ENCODE measurements around the gene EDIL3. TPM values are rescaled to one million over a fixed set of nuclear protein-coding genes. Genes with fewer than 3 reads are reported as not detected.

The EDIL3 gene
- total RNA-seq, 1 experiment from 2014 or later, result 0.32 TPM

- H3K4me3 ChIP-seq (replicated peaks in 1 of 2; ENCODE audit: low read depth in 1 of 2, low read length in 2 of 2), result no peak overlapping the region
- ChIA-PET RAD21 (ENCODE audit: low non-redundant PET in 1 of 2, low total read pairs in 2 of 2, uncharacterized antibody in 2 of 2, unreplicated experiment in 2 of 2) (no interaction called here), POLR2A (no interaction called here), CTCF (no interaction called here)
- BruUV-seq (replicated peaks), result no TSS peak
- no peaks in the 10 kb centered on the region for H3K4me1 ChIP-seq (ENCODE audit: control insufficient read depth in 1 of 2, insufficient read depth in 2 of 2, low read length in 2 of 2)
- no peaks in the 10 kb centered on the region for H3K36me3 ChIP-seq (ENCODE audit: control insufficient read depth in 1 of 2, insufficient read depth in 2 of 2, low read length in 2 of 2)
- TF ChIP-seq, protein P1, sequence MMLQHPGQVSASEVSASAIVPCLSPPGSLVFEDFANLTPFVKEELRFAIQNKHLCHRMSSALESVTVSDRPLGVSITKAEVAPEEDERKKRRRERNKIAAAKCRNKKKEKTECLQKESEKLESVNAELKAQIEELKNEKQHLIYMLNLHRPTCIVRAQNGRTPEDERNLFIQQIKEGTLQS (IDR thresholded peaks at IDR 0.05), result no peak
- TF ChIP-seq MAX (IDR thresholded peaks at IDR 0.05), result no peak
- TF ChIP-seq RAD21 (IDR thresholded peaks at IDR 0.05; ENCODE audit: low read depth), result no peak
- TF ChIP-seq, protein P2, sequence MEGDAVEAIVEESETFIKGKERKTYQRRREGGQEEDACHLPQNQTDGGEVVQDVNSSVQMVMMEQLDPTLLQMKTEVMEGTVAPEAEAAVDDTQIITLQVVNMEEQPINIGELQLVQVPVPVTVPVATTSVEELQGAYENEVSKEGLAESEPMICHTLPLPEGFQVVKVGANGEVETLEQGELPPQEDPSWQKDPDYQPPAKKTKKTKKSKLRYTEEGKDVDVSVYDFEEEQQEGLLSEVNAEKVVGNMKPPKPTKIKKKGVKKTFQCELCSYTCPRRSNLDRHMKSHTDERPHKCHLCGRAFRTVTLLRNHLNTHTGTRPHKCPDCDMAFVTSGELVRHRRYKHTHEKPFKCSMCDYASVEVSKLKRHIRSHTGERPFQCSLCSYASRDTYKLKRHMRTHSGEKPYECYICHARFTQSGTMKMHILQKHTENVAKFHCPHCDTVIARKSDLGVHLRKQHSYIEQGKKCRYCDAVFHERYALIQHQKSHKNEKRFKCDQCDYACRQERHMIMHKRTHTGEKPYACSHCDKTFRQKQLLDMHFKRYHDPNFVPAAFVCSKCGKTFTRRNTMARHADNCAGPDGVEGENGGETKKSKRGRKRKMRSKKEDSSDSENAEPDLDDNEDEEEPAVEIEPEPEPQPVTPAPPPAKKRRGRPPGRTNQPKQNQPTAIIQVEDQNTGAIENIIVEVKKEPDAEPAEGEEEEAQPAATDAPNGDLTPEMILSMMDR (IDR thresholded peaks at IDR 0.05 in 2 of 3, conservative IDR thresholded peaks at IDR 0.05 in 1 of 3; ENCODE audit: borderline replicate concordance in 1 of 3, insufficient read depth in 1 of 3, low read depth in 2 of 3, low read length in 2 of 3), result no peak
- TF ChIP-seq ZNF274 (IDR thresholded peaks at IDR 0.05; ENCODE audit: low read depth, low read length), result no peak
- no peak for TF ChIP-seq ELF1 (IDR thresholded peaks at IDR 0.05; ENCODE audit: borderline replicate concordance, low read depth)
- no peak for TF ChIP-seq CBX3 (IDR thresholded peaks at IDR 0.05; ENCODE audit: low read depth)
- no peak for TF ChIP-seq YY1 (IDR thresholded peaks at IDR 0.05; ENCODE audit: extremely low read depth, insufficient replicate concordance, low read depth, low read length)
- no peak for TF ChIP-seq SP1 (IDR thresholded peaks at IDR 0.05; ENCODE audit: low read depth)
- TF ChIP-seq, protein P3, sequence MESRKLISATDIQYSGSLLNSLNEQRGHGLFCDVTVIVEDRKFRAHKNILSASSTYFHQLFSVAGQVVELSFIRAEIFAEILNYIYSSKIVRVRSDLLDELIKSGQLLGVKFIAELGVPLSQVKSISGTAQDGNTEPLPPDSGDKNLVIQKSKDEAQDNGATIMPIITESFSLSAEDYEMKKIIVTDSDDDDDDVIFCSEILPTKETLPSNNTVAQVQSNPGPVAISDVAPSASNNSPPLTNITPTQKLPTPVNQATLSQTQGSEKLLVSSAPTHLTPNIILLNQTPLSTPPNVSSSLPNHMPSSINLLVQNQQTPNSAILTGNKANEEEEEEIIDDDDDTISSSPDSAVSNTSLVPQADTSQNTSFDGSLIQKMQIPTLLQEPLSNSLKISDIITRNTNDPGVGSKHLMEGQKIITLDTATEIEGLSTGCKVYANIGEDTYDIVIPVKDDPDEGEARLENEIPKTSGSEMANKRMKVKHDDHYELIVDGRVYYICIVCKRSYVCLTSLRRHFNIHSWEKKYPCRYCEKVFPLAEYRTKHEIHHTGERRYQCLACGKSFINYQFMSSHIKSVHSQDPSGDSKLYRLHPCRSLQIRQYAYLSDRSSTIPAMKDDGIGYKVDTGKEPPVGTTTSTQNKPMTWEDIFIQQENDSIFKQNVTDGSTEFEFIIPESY (IDR thresholded peaks at IDR 0.05; ENCODE audit: extremely low read depth, insufficient replicate concordance, low read length), result no peak
- TF ChIP-seq REST (IDR thresholded peaks at IDR 0.05; ENCODE audit: low read depth), result no peak
- TF ChIP-seq POLR2A (IDR thresholded peaks at IDR 0.05; ENCODE audit: borderline replicate concordance, extremely low read depth, insufficient read depth, insufficient read length), result no peak
- no peak for TF ChIP-seq EZH2 (IDR thresholded peaks at IDR 0.05)
- no peak for TF ChIP-seq SRF (IDR thresholded peaks at IDR 0.05; ENCODE audit: low read depth)
- no peak for DNase-seq (ENCODE audit: low read depth, low spot score)
- H4K20me1 ChIP-seq (ENCODE audit: insufficient read depth), result no peaks in the 10 kb centered on the region
- H3K27ac ChIP-seq (ENCODE audit: low read depth, low read length), result no peak overlapping the region
- no peaks in the 10 kb centered on the region for H3K9me3 ChIP-seq (ENCODE audit: control insufficient read depth in 1 of 2, insufficient read depth in 1 of 2, low read depth in 1 of 2, low read length in 2 of 2)
- no peaks in the 10 kb centered on the region for H3K27me3 ChIP-seq (ENCODE audit: insufficient read depth, low read length)
- intact Hi-C loops (cut with micrococcal nuclease), result no loop called here
- no peak overlapping the region for H3K9ac ChIP-seq (ENCODE audit: low read length)
- ATAC-seq, result no peak
- H3K4me2 ChIP-seq (ENCODE audit: low read length), result no peak overlapping the region
- H3K9me2 ChIP-seq (ENCODE audit: insufficient read depth), result no peaks in the 10 kb centered on the region
- peak overlapping the region; percentile 25 for H2AFZ ChIP-seq (ENCODE audit: low read depth, low read length, poor library complexity, severe bottlenecking)
- no peaks in the 10 kb centered on the region for H3K79me2 ChIP-seq (ENCODE audit: insufficient read depth, low read length)
These were observed 254.6 kb downstream of the EDIL3 start for GRCh38 chr5:84130006-84130580.

Data from HCT116 (cell line).